Uterus (tissue), 2 donors: ENCODE results near the gene SPDYE6.
"Not testable (repeated sequence)": the region's sequence is repeated elsewhere in the genome, so short reads cannot be mapped to it uniquely, and the experiment has no call there.

ENCODE experiments used
- POLR2A ChIP-seq, 2 donors: fragments of 450-650 bp; IDR thresholded peaks; one replicate each; pipeline ENCODE4 v1.6.1; 2016; ENCODE audit warnings: antibody characterized with exemption in 2 of 2, mild to moderate bottlenecking in 1 of 2, moderate library complexity in 1 of 2
- TF ChIP-seq, protein P1 (sequence below), 4 experiments: fragments of 200-600 bp in 2 of 4; fragments of 450-650 bp in 2 of 4; sonication (generic) in 2 of 4; IDR thresholded peaks; one replicate each; pipeline ENCODE4 v1.5.1; 2016 to 2019; ENCODE audit warnings: antibody characterized with exemption in 4 of 4, mild to moderate bottlenecking in 2 of 4, moderate library complexity in 1 of 4

DNA sequence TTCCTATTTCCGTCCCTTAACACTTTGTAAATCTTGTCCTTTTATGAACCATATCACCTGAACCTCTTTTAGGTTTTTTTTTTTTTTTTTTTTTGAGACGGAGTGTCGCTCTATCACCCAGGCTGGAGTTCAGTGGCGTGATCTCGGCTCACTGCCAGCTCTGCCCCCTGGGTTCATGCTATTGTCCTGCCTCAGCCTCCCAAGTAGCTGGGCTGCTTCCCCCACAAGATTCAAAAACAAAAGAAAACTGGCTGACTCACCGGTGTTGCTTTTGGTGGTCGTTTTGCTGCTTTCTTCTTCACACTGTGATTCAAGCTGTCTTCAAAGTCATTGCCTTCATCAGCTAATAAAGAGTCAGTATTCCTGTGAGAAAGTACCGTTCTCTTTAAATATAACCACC is 24.6 kb upstream of the SPDYE6 start:
- TF ChIP-seq, protein P1, sequence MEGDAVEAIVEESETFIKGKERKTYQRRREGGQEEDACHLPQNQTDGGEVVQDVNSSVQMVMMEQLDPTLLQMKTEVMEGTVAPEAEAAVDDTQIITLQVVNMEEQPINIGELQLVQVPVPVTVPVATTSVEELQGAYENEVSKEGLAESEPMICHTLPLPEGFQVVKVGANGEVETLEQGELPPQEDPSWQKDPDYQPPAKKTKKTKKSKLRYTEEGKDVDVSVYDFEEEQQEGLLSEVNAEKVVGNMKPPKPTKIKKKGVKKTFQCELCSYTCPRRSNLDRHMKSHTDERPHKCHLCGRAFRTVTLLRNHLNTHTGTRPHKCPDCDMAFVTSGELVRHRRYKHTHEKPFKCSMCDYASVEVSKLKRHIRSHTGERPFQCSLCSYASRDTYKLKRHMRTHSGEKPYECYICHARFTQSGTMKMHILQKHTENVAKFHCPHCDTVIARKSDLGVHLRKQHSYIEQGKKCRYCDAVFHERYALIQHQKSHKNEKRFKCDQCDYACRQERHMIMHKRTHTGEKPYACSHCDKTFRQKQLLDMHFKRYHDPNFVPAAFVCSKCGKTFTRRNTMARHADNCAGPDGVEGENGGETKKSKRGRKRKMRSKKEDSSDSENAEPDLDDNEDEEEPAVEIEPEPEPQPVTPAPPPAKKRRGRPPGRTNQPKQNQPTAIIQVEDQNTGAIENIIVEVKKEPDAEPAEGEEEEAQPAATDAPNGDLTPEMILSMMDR (IDR thresholded peaks at IDR 0.05): not testable (repeated sequence)
- TF ChIP-seq POLR2A (IDR thresholded peaks at IDR 0.05): not testable (repeated sequence)
